Activated CD4-positive, alpha-beta T cell treated with anti-CD3 and anti-CD28 coated beads, Interleukin-2, amount 50 U/mL, for 16 hours (primary cell): ENCODE measurements around the gene APBB3.
A peak's percentile ranks its signal among the peaks of the same experiment; 100 is the strongest.

Source experiments
- DNase-seq: peaks from one replicate; pipeline ENCODE4 v3.0.0-alpha.2; 2020

Gene APBB3

DNA sequence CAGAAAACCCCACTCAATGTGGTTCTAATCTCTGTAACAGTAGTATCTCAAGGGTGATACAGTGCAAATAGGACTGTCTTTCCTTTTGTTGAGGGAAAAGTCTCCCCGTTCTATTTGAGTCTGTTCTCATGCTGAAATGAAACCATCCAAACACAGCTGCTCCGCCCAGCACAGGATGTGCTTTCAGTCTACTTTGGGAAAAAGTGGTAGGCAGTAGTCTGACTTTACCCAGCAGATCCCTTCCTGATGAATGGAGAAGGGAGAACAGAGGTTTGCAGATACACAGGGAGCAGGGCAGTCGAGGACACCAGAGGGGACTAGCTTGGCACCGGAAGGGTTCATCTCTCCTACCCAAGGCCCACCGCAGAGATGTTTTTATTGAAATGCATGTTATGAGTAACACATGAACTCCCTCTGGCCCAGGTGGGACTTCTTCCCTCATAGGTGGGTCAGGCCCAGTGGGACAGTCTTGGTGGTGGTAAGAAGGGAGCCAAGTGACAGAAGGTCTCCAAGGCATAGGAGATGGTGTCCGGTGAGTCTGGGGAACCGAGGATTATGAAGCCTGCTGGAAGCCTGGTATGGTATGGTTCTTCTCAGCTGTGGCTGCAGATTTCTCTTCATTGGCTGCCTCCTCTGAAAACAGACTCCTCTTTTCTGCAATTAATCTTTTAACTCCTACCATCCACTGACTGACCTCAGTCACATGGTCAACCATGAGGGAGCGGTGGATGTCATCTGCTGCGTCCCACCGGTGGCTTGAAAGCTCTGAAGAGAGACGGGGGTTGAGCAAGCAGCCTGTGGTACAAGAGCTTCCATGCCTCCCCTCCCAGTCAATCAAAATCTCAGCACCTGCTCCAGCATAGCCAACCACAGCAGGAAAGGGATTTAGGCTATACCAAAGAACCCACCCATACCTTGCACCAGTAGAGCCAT lies 14.0 kb downstream of the APBB3 start:
- no peak for DNase-seq

DNA sequence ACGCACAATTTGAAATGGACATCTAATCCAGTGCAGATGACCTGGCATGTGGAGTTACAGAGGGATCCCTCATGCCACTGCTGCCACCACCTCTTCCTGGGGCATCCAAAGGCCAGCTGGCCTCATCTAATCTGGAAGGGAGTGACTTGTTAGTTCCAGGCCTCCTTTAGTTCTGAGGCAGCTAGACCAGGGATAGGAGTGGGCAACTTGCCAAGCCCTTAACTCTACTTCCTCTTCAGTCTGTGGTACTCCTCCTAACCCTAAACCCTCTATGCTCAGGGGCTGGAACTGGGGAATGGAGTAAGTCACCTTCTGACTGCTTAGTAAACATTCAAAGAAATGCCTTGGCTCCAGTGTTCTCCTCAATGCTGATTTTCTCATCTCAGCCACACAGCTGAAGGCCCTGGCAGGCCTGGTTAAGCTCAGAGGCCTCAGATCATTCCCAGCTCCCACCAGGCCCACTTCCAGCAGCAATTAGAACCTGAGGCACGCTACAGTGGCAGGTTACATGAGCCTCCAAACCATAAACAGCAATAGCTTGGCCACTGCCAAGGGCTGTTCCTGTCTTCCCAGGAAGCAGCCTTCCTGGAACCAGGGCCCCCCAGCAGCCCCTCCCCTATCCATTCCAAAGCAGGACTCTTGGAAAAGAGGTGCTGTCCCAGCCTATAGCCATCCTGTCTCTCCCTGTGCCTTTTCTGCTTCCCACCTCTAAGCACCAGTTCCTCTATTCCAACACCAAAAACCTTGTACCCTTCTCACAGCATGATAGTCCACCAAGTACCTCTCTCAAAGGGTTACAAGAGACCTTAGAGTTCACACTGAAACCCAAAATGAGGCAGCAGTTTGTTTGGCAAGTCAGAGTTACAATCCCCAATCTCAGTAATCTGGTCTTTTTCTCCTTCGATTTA lies 14.9 kb downstream of the APBB3 start:
- no peak for DNase-seq

DNA sequence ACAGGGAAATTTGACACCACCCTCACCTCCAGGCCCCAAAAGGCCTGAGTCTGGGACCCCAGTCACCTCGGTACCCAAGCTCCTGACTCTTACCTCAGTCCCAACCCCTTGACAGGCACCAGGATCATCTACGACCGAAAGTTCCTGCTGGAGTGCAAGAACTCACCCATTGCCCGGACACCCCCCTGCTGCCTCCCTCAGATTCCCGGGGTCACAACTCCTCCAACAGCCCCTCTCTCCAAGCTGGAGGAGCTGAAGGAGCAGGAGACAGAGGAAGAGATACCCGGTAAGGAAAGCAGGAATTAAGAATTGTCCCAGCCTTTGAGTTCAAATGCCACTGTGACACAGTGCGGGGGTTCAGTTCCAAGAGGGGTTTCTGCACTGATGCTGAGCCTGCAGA lies 15.6 kb downstream of the APBB3 start:
- no peak for DNase-seq

DNA sequence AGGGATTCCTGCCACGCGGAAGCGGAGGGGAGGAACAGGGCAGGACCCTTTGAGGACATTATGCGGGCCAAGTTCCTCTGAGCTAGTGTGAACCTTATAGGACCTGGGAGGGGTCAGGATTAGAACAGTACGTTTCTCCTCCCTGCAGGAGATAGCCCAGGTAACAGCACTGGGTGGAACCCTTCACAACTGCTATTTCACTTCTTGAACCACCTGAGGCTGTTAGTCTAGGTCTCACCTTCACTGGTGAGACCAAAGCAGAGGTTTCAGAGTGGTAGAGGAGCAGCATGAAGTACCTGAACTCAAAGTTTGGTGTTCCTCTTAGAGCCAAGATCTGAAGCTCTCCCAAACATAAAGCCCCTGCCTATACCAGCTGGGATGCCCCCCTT lies 16.1 kb downstream of the APBB3 start:
- no peak for DNase-seq

- DNase-seq, result peak; percentile 85
These were observed 16.7 kb downstream of the APBB3 start, which contains the start of gene EIF4EBP3 for GRCh38 chr5:140547508-140548299. Gene EIF4EBP3, plus strand, starts transcription at chr5:140547662. Its CDS starts 76 bp downstream, at chr5:140547738.

GRCh38 chr5:140546851-140547507 lies 17.4 kb downstream of the APBB3 start:
- DNase-seq, result no peak

DNA sequence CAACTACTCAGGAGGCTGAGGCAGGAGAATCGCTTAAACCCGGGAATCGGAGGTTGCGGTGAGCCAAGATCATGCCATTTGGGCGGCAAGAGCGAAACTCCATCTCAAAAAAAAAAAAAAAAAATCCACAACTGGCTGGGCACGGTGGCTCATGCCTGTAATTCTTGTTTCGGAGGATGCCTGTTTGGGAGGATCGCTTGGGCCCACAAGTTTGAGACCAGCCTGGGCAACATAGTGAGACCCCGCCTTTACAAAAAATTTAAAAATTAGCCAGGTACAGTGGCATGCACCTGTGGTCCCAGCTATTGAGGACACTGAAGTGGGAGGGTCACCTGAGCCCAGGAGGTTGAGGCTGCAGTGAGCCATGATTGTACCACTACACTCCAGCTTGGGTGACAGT lies 18.8 kb downstream of the APBB3 start:
- DNase-seq, result no peak

GRCh38 chr5:140544986-140545385 lies 19.4 kb downstream of the APBB3 start:
- DNase-seq, result no peak

DNA sequence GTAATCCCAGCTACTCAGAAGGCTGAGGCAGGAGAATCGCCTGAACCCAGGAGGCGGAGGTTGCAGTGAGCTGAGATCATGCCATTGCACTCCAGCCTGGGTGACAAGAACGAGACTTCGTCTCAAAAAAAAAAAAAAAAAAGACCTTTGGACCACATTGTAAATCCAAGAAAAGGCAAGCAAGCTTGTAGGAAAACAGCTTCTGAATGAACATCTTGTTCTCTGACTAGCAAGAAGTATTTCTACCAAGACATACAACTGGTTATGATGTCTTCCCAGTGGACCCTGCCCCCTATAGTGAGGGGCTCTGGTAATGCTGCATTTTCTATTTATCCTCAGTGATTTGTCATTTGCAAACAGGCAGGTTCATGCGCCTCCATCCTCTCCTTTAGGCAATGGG lies 21.4 kb downstream of the APBB3 start:
- no peak for DNase-seq

DNA sequence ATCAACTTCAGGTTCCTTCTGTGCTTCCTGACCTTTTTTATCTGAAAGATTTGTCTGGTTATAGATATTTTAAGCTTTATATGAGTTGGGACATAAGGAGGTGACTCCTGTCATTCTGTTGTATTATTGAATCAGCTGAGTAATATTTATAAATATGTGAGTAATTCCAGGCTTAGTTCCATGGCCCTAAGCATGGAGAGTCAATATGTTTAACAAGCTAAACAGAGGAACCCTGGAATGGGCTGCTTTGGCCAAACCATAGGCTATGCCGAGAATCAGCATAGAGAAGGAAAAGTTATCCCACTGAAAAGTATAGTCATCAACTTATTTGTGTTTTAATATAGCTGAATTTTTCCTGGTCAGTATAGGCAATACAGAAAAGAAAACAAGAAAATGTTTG lies 24.2 kb downstream of the APBB3 start:
- DNase-seq, result no peak

- DNase-seq, result no peak
These were observed 40.4 kb downstream of the APBB3 start for GRCh38 chr5:140524003-140524402.

DNA sequence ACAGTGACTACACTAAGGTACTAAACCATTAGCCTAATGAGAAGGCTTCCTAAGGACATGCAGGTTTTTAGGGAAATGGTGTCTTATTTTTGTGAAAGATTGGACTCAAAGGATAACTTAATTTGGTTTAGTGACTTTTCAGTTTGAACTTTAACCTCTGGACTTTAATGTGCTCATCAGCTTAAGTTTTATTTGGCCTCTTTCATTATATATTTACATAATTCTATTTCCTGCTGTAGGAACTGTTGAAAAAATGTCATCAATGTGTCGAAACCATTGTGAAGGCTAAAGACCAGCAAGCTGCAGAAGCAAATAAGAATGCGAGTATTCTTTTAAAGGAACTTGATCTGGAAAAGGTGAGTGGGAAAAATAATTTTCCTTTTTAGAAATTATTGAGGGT lies 51.3 kb downstream of the APBB3 start:
- DNase-seq, result no peak

DNA sequence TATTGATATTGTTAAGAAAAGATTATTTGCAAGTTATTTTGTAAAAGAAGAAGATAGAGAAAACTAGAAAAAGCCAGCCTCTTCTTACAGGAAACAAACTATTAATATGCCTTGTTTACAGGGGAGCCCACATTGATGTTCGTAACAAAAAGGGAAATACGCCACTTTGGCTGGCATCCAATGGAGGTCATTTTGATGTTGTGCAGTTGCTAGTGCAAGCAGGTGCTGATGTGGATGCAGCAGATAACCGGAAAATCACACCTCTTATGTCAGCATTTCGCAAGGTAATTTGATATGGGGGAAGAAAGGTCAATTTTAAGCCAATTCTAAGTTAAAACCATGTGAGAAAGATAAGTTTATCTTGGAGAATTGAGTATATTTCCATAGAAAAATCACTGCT lies 54.5 kb downstream of the APBB3 start:
- no peak for DNase-seq
